NK-92 (cell line): ENCODE measurements around the gene KRT23.
"Not testable (repeated sequence)": the region's sequence is repeated elsewhere in the genome, so short reads cannot be mapped to it uniquely, and the experiment has no call there.

Experiments
- DNase-seq: peaks from one replicate; lab custom pipeline; 2025; ENCODE audit not compliant: unreplicated experiment; lab: John Stamatoyannopoulos, UW

Gene KRT23

DNA sequence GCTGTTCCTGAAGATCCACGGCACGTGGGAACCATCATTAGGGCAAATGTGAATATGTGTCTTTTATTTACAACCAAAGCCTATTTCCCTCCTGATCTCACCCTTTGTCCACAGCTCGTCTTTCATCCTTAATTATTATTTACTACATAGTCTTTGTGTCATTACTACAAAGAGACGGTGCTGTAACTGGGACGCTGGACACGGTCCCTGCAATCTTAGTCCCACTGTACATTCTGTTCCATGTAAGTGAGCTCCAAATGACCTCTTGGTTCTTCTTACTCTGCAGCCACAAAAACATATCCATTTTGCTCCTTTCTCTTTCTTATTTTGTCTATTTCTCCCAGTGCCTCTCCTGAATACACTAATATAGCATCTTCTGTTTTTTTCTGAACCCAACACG, 12.7 kb upstream of the KRT23 start:
- DNase-seq, result no peak

DNA sequence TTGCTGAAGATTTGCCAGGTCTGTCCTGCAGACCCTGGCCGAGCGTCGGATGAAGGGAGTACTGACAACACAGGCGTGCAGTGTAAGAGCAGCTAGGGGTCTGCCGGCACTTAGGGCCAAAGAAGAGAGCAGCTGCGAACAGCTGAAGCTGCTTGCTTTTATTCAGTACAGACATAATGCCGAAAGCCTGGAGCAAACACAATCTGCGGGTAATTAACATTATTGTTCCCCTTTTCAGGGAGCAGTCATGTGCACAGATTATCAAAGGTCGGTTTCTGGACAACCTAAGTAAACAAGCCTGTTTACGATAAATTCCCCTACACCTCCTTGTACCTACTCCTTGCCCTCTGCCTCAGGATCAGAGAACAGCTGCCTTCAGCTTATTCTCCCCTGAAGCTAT, 12.0 kb upstream of the KRT23 start:
- DNase-seq, result no peak

DNA sequence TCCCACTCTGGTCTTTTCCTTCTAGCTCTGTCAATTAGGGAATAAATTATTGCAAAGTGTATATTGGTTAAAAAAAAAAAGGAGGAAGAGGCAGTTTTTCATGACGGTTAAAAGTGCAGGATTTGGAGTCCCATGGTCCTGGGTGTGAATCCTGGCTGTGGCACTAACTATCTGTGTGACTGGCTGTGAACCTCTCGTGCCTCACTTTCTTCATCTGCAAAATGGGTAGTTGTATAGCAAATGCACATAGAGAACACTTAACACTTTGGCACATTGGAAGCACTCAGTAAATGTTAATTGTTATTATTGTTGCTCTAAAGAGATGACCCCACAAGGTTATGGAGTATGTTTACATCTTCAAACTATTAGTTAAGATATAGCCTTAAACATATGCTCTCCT, 10.5 kb upstream of the KRT23 start:
- DNase-seq, result no peak

DNA sequence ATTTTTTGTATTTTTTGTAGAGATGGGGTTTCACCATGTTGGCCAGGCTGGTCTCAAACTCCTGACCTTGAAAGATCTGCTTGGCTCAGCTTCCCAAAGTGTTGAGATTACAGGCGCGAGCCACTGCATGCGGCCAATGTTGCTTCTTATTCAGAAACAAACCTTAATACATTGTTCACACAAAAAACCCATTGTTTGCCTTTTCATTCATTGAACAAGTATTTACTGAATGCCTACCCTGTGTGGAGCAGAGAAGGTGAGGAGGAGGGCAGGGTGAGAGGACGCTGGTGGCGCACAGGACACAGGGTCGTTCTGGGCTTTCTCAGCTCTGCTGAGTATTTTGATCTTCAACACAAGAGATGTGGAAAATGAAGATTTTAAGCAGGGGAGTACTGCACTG, 8.0 kb upstream of the KRT23 start:
- DNase-seq, result no peak

DNA sequence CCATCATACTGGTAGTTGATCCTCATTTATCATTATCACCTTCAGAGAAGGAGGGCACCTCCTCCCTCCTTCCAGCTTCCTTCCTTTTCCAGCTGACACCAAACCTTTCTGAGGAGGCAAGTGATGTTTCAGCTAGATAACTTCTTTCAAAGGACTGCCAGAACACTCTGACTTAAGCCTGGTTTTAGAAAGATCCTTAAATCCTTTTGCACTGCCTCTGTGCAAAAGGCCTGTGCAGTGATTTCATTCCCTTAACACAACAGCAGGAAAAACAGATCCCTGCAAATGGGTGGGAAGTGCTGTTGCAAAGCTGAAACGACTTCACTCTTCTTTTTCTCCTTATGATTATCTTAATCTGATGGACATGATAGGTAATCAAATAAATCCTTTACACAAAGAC, 7.1 kb upstream of the KRT23 start:
- DNase-seq, result no peak

DNA sequence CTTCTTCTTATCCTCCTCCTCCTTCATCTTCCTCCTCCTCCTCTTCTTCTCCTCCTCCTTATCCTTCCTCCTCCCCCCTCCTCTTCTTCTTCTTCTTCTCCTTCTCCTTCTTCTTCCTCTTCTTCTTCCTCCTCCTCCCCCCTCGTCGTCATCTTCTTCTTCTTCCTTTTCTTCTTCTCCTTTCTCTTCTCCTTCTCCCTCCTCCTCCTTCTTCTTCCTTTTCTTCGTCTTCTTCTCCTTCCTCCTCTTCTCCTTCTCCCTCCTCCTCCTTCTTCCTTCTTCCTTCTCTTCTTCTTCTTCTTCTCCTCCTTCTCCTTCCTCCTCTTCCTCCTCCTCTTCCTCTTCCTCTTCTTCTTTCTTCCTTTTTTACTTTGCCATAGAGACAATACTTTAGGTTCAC, 5.1 kb upstream of the KRT23 start:
- no peak for DNase-seq

DNA sequence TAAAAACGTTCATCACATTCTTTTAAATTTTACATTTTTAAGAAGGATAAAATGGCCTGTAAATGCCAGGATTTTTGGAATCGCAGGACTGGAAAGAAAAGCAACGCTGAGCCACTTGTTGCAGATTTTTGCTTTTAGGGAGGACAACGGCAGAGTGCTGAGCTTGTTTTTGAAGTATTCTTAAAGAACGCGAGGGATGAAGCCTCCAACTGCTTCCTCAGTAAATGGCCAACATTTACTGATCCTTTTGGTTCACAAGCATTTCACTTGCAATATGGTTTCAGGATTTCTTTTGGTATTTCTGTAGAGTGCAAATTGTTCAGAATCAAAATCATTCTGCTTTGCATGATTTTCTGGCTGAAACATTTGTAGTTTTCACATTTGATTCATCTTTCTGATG, 2.8 kb upstream of the KRT23 start:
- DNase-seq, result no peak

DNA sequence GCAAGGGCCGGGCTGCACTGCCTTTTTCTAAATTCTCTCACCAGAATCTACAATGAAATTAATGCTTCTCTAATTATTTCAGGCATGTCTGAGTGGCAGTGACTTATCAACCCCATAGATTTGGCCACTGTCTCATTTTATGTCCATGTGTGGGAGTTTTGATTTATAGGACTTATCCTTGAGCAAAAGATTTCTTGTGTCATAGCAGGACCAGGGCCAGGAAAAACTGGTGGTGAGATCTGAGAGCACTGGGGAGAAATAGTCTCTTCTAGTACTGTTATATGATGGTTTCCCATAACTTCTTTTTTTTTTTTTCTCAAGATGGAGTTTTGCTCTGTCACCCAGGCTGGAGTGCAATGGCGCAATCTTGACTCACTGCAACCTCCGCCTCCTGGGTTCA, 1.5 kb upstream of the KRT23 start:
- DNase-seq, result no peak

DNA sequence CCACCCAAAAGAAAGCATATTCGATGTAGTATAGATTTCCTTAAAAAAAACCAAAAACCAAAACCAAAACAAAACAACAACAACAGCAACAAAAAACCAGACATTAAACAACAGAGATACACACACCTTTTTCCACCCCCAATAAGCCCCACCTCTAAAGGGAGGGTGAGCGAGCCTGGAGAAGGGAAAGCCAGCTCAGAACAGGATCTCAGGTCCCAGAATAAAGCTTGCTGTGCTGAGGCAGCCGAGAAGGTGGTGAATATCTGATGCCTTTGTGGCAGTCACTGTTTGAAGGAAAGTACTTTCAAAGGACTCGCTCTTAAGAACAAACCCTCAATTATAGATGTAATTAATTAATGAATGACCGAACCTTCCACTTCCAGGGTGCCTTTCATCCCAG, 470 bp downstream of the KRT23 start:
- no peak for DNase-seq

DNA sequence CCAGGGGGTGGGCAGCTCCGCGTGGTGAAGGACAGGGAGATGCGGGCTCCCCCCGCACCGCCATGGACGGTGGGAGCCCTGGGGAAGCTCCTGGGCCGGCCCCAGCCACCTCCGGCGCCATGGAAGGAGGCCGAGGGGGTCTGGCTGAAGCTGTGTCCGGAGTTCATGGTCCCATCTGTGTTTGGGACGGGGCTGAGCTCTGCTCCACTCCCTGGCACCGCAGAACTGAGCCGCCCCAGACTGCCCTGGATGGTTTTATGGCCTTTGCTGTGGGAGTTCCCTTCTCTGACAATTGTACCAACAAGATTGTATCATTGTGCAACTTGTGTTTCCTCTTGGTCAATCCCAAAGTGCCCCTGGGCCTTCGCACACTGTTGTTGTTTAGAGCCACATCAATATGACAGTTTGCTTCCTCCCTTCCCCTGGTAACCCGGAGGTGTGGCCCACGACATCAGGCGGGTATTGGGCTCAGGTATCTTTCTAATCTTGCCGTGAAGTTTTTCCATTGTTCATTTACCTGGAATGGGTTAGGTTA, 942 bp downstream of the KRT23 start:
- DNase-seq, result no peak

DNA sequence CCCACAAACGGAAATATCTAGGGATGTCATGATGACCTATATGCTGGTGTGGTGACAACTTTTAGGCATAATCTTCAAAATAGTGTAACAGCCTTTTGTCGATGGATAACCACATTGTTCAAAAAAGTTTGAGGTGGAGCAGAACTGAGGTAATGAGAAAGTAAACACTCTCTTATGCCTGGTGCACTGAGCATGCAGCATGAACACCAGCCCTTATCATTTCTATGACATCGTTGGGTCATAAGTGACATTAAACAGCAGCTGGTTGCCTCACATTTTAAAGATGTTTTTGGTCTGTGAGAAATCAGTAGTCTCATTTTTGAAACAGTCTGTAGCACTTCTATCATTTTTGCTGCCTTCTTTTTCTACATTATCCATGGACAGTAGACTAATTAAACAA, 1.8 kb downstream of the KRT23 start:
- no peak for DNase-seq

DNA sequence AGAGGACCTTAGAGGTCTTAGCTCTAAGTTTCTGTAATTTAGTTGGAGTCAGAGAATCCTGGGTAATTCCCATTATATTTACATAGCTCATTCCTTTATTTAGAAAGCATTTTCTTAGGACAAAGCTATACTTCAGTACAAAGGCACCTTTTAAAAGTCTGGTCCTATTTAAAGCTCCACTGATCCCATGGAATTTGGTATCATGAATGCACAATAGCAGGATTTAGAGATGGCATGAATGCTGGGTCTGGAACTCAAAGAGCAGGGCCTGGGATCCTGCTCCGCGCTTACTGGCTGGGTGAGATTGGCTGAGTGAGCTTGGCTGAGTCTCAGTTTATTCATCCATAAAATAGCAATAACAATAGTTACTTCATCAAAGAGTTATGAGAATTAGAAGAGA, 4.8 kb downstream of the KRT23 start:
- DNase-seq, result no peak

DNA sequence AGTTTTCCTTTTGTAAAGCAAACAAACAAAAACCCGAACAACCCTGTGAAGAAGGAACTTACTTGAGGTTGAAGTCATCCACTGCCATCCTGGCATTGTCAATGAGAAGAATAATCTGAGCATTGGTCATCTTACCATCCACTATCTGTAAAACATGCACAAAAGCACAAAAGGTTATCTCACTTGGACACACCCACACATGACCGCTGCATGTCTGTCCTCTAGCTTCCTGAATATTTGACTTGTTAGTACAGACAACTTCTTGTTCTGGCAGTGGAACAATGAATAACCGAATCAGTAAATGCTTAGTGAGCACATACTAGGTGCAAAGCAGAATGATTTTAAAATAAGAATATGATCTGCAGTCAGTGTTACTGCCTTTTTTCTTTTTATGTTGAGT, 6.1 kb downstream of the KRT23 start:
- DNase-seq, result no peak

DNA sequence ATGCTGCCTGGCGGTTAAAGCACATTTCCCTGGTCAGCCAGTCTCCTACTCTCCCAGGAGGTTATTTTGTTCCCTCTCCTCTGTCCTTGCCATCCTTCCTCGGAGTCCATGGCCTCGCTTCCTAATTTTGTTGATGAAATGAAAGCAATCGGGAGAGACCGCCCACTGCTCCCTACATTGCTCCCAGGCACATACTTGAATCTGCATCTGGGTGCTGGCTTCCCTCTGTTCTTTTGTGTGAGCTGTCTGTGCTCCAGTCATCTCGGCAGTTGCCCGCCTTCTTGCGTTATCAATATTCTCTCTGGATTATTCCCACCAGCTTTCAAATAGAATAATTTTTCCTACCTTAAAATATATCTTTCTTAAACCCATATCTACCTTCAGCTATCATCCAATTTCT, 11.1 kb downstream of the KRT23 start:
- DNase-seq, result no peak

DNA sequence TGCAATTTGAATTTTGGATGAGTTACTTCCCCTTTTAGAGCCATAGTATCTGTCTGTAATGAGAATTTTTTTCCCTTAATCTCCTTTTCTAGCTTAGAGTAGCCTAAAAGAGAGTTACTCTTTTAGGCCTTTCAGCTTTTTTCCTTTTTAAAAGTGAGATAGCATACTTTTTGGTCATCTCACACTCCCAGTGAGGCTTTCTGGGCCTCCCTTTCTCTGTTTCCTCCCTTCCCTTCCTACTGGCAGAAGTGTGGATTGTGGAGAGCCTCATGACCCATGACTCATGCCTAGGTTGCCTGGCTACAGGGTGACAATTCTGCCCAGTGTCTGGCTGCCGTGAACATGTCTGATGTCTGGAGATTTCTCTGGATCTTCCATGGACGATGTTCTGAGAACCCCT, 15.2 kb downstream of the KRT23 start:
- DNase-seq, result no peak

DNA sequence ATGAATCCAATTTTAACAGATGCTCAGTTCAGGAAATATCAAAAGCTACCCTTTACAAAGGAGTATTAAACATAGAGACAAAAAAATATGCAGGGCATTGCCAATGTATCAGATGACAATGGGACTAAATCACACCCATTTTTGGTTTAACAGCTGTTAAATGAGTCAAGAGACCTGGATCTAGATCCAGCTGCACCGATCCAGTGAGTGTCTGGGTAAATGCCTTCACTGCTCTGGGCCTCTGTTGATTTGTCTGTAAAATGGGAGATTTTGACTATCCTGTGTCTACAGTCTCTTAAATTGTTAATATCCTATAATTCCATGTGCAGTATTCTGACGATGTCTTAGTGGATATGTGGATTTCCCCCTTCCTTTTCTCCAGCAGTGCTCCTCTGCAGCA, 16.4 kb downstream of the KRT23 start:
- no peak for DNase-seq

DNA sequence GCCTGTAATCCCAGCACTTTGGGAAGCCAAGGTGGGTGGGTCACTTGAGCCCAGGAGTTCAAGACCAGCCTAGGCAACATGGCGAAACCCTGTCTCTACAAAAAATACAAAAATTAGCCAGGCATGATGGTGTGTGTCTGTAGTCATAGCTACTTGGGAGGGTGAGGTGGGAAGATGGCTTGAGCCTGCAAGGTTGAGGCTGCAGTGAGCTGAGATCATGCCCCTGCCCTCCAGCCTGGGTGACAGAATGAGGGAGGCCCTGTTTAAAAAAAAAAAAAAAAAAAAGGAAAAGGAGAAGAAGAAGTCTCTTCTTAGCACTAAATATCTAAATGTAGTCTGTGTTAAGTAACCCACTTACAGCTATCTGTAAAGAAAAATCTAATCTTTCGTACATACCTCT, 20.3 kb downstream of the KRT23 start:
- not testable (repeated sequence) for DNase-seq

DNA sequence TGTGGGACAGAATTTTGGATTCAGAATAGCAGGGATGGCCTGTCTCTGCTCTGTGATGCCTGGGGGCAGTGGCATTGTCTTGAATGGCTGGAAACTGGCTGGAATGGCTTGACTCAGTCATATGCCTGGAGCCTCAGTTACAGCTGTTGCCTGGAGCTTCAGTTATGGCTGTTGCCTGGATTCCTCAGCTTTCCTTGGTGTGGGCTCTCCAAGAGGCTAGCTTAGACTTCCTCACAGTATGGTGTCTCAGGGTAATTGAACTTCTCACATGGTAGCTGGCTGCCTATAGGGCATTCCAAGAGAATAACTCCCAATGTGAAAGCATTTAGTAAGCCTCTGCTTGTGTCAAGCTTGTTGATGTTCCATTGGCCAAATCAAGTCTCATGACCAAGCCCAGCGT, 21.1 kb downstream of the KRT23 start:
- no peak for DNase-seq

DNA sequence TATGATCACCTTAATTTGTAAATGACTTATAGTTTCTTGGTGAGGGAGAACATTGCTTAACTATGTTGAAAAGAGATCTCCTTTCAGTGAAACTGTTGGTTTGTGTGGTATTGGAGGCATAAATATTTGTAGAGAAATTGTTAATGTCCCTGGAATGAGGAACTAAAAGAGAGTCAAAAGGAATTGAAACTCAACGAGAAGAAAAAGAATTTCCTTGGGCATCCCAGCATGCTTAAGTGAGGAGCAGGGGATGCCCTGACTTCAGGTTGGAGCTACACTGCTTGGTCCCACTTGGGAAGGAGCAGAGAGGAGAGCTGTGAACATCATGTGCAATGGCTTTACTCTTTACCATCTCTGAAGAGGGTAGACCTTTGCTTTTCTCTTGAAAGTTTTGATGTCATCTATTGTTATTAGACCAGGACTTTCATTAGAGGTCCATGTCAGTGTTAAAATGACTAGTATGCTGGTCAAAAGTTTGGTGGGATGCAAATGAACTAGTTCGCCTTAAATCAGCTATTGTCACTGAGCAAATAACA, 21.7 kb downstream of the KRT23 start:
- DNase-seq, result no peak

DNA sequence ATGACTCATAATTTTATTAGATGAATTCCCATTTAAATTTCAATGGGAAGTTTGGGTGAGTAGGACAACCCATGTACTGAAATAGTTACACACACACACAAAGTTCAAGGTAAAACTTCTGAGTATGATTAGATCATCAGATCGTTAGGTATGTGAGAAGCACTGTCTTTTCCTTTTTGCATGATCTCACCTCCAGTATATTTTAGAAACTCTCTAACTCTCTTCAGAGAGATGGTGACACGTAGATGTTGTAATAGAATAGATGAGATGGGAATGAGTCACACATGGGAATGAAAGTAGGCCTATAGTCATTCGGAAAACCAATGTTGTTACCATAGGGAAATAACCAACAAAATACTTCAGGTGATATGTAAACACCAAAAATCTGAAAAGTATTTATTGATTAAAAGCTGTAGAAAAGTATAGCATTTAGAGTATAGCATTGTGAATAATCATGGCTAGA, 22.2 kb downstream of the KRT23 start:
- no peak for DNase-seq

DNA sequence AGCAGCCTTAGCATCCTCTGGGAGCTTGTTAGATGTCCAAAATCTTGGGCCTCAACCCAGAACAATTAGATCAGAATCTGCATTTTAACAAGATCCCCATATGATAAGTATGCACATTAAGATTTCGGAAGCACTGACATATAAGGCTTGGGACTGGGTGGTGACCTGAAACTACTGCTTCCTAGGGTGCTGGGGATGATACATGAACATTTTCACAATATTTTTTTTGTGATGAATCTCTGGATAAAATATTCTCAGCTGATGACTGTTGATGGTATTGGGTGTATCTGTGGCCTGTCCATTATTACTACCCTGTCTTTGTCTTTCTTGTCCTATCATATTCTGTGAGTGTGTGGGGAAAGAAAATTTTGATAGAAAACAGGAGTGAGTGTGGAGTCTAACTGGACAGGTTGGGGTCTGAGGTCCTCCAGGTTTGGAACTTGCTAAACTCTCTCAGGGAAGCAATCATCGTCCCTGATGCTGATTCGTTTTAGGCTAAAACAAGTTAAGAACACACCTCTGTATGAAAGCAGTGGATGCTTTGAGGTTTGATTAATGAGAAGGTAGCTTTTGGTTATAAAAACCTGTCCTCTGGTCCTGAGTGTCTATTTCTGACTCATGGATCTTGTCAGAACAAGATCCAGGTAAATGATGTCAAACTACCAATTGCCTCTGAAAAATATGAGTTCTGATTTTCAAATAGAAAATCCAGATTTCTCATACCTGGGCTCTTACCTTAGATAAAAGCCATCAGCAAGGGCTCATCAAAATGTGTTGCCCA, 23.2 kb downstream of the KRT23 start:
- DNase-seq, result no peak

DNA sequence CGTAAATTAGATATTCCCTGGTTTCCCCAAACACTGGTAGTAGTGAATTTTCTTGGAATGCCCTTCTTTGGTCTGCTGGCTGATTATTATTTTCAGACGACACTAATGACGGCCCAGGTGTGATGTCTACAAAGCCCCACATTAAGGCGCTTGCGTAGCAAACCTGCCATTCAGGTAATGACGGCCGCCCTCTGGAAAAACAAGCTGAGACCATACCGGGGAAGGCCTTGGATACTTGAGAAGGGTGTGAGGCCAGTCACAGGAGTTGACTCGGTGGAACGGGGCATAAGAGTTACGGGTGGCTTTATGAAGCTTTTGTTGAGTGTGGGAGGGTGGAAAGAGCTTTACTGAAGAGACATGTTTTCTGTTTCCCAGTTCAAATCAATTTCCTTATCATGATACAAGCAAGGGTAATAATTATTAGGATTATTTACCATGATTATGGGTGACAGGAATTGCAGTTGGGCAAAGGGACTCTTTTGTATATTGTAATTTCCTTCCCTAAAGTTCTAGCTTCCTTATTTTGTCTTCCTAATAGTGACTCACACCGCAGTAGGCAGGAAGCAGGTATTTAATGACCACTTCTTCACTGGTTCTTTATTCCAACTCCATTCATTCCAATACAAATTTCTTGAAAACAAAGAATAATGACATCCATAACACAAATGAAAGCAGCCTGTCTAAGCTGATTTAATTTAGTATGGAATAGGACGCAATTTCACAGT, 24.8 kb downstream of the KRT23 start:
- DNase-seq, result no peak
